ENCODE data around the gene PRAMEF17. TPM values are rescaled to one million over a fixed set of nuclear protein-coding genes. Genes with fewer than 3 reads are reported as not detected.

Gene PRAMEF17, protein sequence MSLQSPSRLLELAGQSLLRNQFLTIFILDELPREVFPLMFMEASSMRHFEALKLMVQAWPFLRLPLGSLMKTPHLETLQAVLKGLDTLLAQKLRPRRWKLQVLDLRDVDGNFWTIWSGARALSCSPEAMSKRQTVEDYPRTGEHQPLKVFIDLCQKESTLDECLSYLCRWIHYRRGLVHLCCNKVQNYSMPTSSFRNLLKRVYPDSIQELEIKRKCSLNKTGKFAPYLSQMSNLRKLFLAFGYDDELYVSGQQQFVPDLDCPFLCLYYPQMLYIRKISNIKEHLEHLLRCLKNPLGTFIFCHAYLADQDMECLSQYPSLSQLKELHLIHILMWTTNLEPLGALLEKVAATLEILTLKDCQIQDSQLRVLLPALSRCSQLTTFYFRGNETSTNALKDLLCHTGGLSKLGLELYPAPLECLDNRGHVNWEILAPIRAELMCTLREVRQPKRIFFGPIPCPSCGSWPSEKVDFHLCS
- not detected in 2 replicates for total RNA-seq (ENCODE audit: low replicate concordance)

DNA sequence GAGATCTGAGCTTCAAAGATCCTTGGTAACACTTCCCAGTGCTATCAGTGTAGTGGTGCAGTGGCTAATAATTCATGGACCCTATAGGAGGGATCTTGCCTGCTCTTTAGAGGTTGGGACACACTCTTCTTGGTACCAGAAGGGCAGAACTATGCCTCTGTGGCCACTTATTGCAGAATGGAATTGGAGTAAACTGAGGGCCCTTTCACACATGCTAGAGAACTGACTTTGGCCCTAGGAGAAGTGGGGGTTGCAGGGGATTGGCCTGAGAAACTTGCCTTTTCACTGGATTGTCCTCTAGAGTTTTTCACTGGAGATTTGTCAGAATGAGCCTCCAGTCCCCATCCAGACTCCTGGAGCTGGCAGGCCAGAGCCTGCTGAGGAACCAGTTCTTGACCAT, at the start of gene PRAMEF17:
TSS of gene PRAMEF17 (plus strand) at position 301 of the 400 bp plus-strand sequence. CDS start at position 327, 26 bp downstream.

DNA sequence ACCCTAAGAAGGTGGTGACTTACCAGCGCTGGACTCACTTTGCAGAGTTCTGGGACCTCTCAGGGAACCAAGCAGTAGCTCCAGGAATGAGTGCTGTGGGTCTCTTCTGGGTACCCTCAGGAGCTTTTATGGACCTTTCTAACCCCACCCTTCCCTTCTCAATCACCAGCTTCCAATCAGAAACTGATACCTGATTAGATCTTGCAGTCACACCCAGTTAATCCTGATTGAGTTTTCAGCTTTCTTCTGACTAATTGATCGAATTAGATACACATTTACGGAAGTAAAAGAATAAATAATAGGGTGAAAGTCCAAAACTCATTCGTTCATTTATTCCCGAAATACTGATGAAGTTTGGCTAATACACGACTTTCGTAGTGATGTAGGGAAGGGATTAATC, 42.4 kb upstream of the PRAMEF17 start, which contains the start of gene PRAMEF14:
TSS of gene PRAMEF14 (minus strand) at position 101 of the 400 bp plus-strand sequence. CDS start 1,820 bp downstream, outside the sequence.

DNA sequence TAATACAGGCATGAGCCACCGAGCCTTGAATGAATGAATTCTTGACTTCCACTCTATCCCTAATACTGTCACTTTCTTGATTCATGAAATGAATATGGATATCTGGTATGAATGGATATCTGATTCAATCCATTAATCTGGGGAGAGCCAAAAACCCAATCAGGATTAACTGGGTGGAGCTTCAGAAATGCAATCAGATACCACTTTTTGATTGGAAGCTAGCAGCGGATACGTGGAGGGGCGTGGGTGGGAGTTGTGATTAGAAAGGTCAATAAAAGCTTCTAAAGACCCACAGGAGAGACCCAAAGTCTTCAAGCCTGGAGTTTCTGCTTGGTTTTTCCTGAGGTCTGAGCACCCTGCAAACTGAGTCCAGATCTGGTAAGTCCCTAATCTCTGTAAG, 20.7 kb downstream of the PRAMEF17 start, which contains the start of gene PRAMEF20:
TSS of gene PRAMEF20 (plus strand) at position 301 of the 400 bp plus-strand sequence. CDS start 5,905 bp downstream, outside the sequence.

Other genes with a start within 250 kb of the PRAMEF17 start
- not detected in 2 replicates for gene PRAMEF26, start 233.6 kb upstream of the PRAMEF17 start, total RNA-seq (ENCODE audit: low replicate concordance)
- not detected in 2 replicates for gene HNRNPCL4, start 224.0 kb upstream of the PRAMEF17 start, total RNA-seq (ENCODE audit: low replicate concordance)
- gene PRAMEF9, start 217.8 kb upstream of the PRAMEF17 start, total RNA-seq (ENCODE audit: low replicate concordance): not detected in 2 replicates
- not detected in 2 replicates for gene PRAMEF13, start 188.2 kb upstream of the PRAMEF17 start, total RNA-seq (ENCODE audit: low replicate concordance)
- not detected in 2 replicates for gene PRAMEF18, start 163.5 kb upstream of the PRAMEF17 start, total RNA-seq (ENCODE audit: low replicate concordance)
- not detected in 2 replicates for gene PRAMEF5, start 135.4 kb upstream of the PRAMEF17 start, total RNA-seq (ENCODE audit: low replicate concordance)
- gene PRAMEF8, start 104.5 kb upstream of the PRAMEF17 start, total RNA-seq (ENCODE audit: low replicate concordance): not detected in 2 replicates
- not detected in 2 replicates for gene PRAMEF33, start 86.1 kb upstream of the PRAMEF17 start, total RNA-seq (ENCODE audit: low replicate concordance)
- not detected in 2 replicates for gene PRAMEF15, start 74.1 kb upstream of the PRAMEF17 start, total RNA-seq (ENCODE audit: low replicate concordance)
- gene PRAMEF14, start 42.5 kb upstream of the PRAMEF17 start, total RNA-seq (ENCODE audit: low replicate concordance): not detected in 2 replicates
- not detected in 2 replicates for gene PRAMEF19, start 17.7 kb upstream of the PRAMEF17 start, total RNA-seq (ENCODE audit: low replicate concordance)
- not detected in 2 replicates for gene PRAMEF20, start 20.8 kb downstream of the PRAMEF17 start, total RNA-seq (ENCODE audit: low replicate concordance)
- 0.12 and 0.38 TPM in 2 replicates for gene LRRC38, start 124.4 kb downstream of the PRAMEF17 start, total RNA-seq (ENCODE audit: low replicate concordance)
- gene PDPN, start 194.2 kb downstream of the PRAMEF17 start, total RNA-seq (ENCODE audit: low replicate concordance): 0.23 and 51.0 TPM in 2 replicates